Left lobe of liver (tissue), 2 donors: ENCODE measurements around the gene POFUT2. TPM values are rescaled to one million over a fixed set of nuclear protein-coding genes. Genes with fewer than 3 reads are reported as not detected.
"Not testable (repeated sequence)": the region's sequence is repeated elsewhere in the genome, so short reads cannot be mapped to it uniquely, and the experiment has no call there.

Experiments
- ATAC-seq: fragments of 200-7000 bp; cut with Tn5 transposase; one replicate; pipeline ENCODE4 v1.9.1; 2020; ENCODE audit warnings: mild to moderate bottlenecking, moderate library complexity
- DNase-seq: peaks from one replicate; pipeline ENCODE4 v3.0.0-alpha.2; 2020; ENCODE audit warnings: low spot score
- total RNA-seq: library from RNA; stranded (reverse); gene quantifications from one replicate; pipeline ENCODE4 v1.2.1, GENCODE V29; 2021
- donor health status: DM: no; HTN: no; CAD: no; lungs with moderate emphysema.
- donor health status: DM: no; HTN: yes; CAD: no.

POFUT2 gene
- total RNA-seq, 1 donor from 2014 or later = 17.5 TPM

DNA sequence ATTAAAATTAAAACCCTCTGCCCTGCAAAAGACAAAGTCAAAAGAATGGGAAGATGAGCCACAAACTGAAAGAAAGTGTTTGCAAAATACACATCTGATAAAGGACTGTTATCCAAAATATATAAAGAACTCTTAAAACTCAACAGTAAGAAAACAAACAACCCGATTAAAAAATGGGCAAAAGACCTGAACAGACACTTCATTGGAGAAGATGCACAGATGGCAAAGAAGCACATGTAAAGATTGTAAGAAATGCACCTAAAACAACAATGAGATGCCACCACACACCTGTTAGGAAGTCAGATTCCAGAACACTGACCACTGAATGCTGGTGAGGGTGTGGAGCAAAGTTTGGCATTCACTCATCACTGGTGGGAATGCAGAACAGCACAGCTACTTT lies 24.6 kb upstream of the POFUT2 start:
- ATAC-seq (no peak), DNase-seq (no peak)

DNA sequence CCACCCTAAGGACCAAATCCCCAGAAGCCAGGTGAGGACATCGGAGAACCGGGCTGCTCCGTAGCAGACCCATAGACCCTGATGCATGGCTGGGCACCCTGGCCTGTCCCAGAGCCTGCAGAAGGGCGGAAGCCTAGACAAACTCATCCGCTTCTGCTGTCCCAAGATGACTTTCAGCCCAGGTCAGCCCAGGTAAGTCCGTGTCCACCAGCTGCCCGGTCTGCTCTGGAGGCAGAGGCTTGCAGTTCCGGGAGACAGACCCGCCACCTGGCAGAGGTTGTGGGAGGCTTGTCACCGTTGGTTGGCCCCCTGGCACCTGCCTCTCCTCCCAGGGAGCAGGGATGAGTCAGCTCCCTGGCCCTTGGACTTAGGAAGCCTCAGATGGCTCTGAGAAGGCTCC lies 22.8 kb upstream of the POFUT2 start:
- DNase-seq (peak; percentile 38), ATAC-seq (no peak)

DNA sequence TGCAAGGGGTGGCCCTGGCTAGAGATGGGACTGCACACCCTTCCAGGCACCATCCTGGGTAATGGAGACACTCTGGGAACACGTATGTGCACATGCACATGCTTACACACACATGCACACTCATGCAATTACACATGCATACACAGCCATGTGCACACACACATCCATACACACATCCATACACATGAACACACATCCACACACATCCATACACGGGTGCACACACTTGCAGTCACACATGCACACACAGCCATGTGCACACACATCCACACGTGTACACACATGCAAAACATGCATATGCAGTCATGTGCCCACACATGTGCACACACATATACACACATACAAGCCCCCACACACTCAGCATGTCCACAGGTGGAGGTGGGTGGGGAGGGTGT lies 22.3 kb upstream of the POFUT2 start:
- DNase-seq = no peak

DNA sequence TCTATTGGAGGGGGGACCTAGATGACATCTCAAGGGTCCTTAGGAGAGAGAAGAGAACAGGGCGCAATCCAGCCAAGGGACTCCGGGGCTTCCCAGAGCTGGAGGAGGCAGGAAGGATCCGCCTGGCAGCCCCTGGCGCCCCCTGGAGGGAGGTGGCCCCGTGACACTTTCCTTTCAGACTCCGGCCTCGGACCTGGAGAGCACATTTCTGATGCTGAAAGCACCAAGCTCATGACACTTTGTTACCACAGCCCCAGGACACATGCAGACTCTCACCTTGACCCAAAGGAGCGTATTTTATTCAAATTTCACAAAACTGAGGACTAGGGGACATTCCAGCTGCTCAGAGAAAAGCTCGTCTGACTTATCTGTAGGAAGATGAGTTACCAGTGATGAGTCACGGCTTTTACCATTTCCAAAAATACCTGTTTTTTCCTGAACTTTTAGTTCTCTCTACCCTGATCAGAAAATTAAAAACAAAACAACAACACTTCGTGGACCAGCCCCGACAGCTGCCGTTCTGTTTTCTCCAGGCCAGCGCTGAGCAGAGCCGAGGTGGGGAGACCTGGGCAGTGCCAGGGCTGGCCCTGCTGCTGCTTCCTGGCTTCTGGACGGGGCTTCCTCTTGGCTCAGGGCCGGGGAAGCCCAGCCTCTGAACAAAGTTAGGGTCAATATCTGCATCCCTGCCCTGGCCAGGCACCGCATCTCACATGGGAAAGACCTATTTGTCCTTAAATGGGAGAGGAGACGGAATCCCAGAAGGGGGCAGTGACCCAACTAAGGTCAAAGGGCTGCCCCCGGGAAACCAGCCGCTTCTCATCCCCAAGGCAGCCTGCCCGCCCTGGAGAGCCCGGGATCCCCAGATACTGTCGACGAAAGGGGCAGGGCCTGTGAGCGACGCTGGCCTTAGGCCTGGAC lies 21.6 kb upstream of the POFUT2 start:
- ATAC-seq (peak; percentile 63), DNase-seq (no peak)

More for the DNA sequence above, 22.3 kb upstream of the POFUT2 start:
- ATAC-seq = no peak

DNA sequence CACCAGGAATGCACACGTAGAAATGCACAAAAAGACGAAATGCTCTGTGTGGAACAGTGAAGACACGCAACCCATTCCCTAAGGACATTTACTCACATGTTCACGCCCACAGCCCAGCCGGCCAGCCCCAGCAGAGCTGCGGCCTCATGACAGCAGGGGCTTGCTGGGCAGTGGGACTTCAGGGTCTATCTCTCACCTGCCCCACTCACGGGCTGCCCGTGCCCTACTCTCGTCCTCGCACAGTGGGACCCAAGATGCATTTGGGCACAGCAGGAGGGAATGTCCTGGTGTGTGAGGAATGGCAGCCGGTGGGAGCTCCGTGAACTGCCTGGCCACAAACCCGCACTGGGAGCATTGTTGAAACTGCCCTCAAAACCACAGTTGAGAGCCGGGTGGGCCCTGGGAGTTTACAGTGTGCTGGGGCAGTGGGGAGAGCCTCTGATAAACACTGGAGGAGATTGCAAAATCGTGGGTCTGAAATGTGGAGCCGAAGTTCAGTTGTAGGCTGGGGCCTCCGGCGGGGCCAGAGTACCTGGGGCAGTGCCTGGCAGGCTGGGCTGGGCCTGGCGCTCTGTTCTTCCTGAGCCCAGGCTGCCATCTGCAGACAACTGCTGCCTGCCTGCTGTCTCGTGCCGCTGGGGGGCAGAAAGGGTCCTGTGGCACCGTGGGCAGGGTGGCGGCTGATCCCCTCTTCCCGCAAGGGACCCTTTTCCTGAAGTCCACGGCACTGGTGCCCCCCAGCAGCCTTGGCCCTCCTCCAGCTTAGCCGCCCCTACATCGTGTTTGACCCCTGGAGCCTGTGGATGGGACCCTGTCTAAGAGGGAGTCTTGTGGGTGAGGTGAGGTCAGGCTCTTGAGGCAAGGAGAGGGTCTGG lies 20.7 kb upstream of the POFUT2 start:
- DNase-seq (peak; percentile 87), ATAC-seq (peak; percentile 93)

DNA sequence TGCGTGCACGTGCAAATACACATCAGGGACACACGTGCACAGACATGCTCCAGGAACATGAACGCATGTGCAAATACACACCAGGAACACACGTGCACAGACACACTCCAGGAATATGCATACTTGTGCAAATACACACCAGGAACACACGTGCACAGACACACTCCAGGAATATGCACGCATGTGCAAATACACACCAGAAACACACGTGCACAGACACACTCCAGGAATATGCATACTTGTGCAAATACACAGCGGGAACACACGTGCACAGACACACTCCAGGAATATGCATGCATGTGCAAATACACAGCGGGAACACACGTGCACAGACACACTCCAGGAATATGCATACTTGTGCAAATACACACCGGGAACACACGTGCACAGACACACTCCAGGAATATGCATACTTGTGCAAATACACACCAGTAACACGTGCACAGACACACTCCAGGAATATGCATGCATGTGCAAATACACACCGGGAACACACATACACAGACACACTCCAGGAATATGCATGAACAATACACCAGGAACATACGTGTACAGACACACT lies 20.0 kb upstream of the POFUT2 start:
- ATAC-seq, DNase-seq: not testable (repeated sequence)

DNA sequence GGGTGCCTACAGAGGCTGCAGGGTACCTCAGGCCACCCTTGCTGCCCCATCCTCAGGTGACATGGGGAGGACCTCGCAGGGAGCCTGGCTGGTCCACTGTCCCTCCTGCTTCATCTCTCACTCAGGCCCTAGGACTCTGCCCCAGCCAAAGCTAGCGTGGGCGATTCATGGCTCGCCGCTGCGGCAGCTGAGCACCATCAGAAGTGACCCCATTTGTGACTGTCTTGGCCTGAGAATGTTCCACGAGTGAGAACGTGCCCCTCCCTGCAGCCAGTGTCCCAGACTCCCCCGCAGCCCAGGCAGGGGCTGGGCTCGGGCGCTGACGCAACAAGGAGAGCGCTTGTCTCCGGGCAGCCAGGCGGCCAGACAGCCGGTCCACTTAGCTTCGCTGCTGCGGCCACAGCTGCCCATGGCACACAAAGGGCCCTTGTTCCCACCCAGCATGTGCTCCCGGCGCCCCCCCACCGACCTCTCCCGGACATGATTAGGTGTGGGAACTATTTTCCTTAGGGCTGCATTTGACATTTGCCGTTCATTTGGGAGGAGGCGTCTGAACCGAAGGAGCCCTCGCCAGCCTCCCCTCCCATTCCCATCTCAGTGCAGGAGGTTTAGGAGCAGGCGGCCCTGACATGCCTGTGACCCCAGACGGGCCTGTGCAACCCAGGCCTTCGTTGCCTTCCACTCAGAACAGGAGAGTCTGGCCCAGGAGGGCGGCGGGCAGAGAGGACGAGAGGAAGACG lies 19.3 kb upstream of the POFUT2 start:
- ATAC-seq (peak; percentile 59), DNase-seq (peak; percentile 71)

DNA sequence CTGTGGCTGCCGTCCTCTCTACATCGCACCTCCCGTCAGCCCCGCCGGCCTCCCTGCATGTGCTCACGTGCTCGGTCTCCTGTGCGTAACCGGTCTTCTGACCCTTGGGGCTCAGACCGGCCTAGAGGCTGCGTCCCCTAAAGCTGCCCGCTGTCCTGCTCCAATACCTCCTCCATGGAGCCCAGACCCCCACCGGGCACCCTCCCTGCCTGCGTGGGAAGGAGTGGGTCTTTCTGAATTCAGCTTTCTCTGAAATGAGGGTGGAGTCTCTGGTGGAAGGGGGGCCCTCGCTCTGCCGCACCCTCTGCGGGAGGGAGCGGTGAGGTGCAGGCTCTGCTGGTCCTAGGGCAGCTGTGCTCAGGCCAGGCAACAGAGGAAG lies 18.7 kb upstream of the POFUT2 start:
- DNase-seq (no peak), ATAC-seq (no peak)

DNA sequence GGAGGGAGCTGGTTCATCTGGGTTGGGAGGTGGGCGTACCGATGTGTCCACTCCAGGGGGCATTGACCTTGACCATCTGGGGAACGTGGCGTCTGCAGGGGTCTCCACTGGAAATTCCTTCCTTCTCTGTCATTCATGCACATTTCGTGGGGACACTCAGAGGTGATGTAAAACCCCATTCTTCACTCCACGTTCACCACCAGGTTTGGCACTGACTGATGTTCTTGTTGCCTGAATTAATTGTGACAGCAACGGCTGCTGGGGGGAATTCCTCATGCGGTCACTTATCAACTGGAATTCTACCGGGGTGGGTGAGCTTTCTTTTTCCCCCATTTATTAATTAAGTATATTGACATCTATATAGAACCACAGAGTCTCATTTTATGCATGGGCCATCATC lies 18.1 kb upstream of the POFUT2 start:
- no peak for DNase-seq
- no peak for ATAC-seq

DNA sequence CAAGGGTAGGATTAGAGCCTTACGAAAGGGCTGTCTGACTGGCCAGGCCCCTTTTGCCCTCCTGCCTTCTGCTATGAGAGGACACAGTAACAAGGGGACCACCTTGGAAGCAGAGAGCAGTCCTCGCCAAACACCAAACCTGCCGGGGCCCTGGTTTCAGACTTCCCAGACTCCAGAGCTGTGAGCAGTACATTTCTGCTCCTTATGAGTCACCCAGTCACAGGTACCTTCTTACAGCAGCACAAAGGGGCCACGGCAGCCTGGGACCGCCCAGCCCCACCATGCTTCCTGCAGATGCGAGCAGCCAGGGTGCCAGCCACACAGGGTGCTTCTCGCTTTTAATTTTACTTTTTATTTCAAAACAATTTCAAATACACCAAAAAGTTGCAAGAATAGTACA lies 17.2 kb upstream of the POFUT2 start:
- no peak for DNase-seq
- ATAC-seq = no peak

DNA sequence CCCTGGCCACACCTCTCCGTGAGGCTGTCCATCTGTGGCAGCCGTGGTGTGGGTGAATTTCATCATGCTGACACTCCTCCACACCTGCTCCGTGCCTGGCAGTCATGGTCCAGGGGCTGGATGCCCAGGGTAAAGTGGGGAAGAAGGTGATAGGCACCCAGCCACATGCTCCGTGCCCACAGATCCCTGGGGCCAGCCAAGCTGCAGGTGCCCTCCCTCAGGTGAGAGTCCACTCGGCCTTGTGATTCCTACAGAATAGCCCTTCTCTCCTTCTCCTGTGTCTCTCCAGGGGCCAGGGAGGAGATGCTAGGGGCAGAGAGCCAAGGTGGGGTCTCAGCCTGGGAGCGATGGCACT lies 16.8 kb upstream of the POFUT2 start:
- ATAC-seq (no peak), DNase-seq (no peak)

DNA sequence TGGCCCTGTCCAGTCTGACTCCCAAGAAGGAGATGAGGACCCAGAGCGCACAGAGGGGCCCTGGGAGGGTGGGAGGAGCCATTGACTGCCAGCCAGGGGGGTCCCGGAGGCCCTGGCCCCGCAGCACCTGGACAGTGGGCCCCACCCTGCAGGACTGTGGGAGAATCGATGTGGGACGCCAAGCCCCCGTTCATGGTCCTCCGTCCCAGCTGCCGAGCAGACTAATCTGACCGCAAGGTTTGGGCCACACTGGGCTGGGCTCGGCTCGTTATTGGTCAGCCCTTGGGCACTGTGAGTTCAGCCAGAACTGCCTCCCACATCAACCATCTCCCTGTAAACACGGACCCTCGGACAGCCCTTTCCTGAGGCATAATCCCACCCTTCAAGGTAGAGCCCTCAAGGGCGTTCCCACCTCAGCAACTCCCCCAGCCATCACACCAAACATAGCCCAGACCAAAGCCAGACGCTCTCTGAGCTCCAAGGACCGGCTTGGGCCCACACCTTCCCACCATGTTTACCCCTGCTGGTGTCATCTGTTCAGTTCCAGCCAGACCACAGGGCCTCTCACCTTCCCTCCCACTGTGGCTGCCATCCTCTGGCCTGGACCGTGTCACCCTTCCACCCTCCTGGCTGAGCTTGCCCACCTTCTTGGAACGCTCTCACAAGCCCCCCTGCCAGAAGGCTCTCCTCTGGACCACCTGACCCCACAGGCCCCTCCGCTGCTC lies 16.2 kb upstream of the POFUT2 start:
- no peak for ATAC-seq

DNA sequence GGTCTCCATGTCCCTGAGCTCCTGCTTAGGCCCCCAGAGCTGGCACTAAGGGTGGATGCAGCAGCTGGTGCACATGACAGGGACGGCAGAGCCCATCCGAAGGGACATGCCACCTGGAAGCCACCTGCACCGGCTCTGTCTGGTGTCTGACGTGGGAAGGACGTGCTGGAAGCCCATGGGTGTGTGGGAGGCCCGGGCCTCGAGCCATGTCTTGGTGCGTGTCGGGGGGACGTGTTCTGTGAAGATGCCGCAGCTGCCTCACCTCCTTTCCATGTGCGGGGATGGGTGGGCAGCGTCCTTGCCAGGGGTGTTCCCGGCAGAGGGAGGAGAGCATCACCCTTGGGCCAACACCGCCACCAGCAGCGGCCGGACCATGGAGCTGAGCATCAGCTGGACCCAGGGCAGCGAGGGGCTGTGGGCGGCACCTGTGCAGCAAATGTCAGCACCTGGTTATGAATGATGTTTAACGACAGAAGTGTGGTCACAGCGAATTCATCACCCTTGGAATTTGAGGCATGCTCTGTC lies 15.5 kb upstream of the POFUT2 start:
- no peak for ATAC-seq
- DNase-seq = no peak

More for the DNA sequence above, 16.2 kb upstream of the POFUT2 start:
- DNase-seq = no peak

DNA sequence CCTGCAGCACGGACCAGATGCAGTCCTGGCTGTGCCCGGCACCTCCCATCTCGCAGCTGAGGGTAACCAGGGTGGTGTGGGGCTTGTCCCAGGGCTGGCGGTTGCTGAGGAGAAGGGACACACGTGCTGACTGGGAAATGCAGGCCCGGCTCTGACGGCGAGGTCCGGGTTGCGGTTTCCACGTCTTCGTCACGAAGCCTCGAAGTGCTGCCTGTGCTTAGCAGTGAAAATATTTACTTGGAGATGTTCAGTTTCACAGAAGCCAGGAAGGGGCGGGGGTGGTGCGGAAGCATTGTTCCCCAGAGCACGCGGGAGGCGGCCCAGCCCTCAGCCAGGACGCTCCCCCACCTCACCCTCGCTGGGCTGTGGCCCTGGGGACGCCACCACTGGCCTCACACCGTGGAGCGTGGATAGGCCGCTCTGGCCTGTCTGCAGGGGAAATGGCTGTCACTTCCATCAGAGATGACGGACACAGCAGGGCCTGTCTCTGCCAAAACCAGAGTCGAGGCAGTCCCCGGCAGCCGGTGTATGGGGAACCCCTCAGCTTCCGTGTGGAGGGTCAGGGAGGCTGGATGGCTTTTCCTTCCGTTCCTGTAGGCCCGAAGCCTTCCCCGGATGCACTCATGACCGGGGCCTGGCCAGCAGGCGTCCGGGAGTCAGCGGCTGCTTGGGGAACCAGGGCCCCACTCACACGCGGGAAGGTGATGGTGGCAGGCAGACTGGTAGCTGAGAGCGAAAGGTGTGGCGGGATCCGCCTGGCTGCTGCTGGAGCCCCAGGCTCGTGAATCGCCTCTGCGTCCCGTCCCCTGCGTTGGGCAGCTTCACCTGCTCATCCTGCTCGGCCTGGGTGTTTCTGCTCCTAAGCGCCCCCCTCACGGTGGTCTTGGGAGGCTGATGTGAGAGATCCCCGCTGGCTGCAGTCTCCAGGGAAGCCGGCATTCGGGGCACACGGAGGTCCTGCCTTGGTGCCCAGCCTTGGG lies 14.7 kb upstream of the POFUT2 start:
- ATAC-seq = peak; percentile 25

DNA sequence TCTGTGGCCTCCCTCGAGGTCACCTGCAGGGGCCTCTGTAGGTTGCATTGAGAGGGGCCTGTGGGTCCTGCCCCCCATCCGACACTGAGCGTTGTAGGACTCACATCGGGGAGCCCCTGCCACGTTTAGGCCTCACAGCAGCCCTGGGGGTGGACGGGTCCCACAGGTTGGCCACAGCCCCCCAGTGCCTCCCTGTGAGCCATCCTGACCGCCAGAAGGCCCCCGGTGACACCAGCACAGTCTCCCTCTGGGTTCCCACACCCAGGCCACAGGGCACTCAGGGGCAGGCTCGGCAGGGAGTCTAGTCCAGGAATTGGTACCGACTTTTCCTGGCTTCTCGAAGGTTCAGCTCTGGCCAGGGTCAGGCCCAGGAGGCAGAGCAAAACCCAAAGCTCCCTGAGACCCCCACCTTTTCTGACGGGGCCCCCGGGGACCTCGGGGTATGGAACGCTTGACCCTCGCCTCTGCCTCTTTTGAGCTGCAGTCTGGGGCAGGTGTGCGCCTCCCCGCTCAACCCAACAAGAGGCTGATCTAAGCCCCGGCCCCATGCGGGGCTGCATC lies 13.9 kb upstream of the POFUT2 start:
- DNase-seq (no peak), ATAC-seq (no peak)

More for the DNA sequence above, 14.7 kb upstream of the POFUT2 start:
- DNase-seq = no peak

DNA sequence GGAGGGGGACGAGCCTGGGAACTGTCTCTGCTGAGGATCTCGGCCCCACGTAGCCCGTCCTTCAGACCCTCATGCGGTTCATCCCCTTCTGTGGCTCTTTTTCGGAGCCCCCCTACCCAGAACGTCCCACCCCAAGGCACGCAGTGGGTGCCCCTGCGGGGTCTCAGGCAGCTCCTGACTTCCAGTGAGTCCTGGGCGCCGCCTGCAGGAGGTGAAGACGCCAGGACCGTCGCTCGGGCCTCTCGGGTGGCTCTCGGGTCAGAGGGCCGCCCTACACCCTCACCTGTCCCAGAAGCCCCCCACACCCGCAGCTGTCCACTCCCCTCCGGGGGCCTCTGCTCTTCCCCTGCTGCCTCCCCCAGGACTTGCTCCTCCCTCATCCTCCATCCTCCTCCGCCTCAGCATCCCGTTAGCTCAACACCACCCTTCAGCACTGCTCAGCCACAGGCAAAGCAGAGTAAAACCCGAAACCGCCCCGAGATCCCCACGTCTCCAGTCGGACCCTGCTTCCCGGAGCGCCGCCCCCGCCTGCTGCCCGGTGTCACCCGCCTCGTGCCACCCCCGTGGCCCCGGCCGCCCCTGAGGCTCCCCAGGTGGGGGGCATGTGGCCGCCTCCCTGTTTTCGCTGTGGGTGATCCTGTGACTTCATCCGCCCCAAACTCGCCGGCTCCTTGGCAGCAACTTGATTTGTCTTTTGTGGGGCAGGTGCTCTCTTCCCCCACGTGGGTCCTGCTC lies 13.3 kb upstream of the POFUT2 start:
- no peak for DNase-seq

DNA sequence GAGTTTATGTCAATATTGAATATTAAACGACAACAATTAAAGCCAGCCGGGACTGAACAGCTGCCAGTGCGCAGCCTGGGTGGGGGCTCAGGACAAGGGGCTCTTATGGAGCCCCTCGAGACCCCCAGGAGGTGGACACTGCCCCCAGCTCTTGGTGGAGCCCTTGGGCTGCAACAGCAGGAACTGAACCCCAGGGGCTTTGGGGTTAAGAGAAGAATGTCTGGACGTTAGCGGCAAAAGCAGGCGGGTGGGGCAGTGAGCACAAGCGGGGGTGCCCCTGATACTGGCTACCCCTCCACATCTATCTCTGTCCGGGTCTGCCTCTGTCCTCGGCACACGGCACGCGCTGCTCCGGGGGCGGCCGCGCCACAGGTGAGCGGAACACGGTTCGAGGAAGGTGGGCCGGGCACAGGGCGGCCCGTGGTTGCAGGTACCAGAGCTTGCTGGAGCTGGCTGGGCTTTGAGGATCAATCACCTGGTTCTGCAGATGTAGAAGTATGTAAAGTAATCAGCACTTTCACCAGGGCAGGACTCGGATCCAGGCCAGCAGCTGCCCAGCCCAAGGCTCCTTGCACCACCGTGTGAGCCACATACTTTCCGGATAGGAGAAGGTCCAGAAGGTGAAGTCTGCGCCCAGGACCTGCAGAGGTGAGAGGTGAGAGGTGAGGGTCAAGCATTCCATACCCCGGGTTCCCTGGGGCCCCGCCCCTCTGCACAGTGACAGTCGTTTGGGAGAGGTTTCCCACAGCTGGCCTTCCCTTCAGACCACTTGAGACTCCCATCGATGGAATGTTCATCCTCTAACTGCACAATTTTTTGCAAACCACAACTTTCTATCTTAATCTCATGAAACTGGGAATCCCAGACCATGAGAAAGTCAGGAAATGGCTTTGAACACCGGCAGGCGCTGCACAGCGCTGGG lies 12.4 kb upstream of the POFUT2 start:
- DNase-seq (no peak), ATAC-seq (no peak)

More for the DNA sequence above, 13.3 kb upstream of the POFUT2 start:
- no peak for ATAC-seq
